Psoas muscle (tissue), 8 donors: Measurements from ENCODE around the gene SPECC1L. TPM values are rescaled to one million over a fixed set of nuclear protein-coding genes. Genes with fewer than 3 reads are reported as not detected.

Experiments
- ATAC-seq, 4 donors: fragments of 200-7000 bp; cut with Tn5 transposase; one replicate each; pipeline ENCODE4 v1.9.1; 2020; ENCODE audit warnings: moderate library complexity in 3 of 4, mild to moderate bottlenecking in 2 of 4
- DNase-seq, 2 donors: peaks; one replicate each; pipeline ENCODE4 v3.0.0-alpha.2; 2020
- H3K27ac ChIP-seq: fragments of 200-600 bp; one replicate; pipeline ENCODE4 v1.8.0; 2022
- H3K27me3 ChIP-seq, 3 donors: fragments of 200-600 bp in 1 of 3; one replicate each; pipeline versions ENCODE4 v1.6.1 to v1.8.0; 2013 to 2022; ENCODE audit warnings: low read length in 2 of 3, mild to moderate bottlenecking in 2 of 3, moderate library complexity in 1 of 3; ENCODE audit not compliant: insufficient read depth in 3 of 3
- H3K36me3 ChIP-seq, 2 donors: fragments of 200-600 bp in 1 of 2; one replicate each; pipeline versions ENCODE4 v1.6.1 to v1.8.0; 2013 to 2022; ENCODE audit warnings: low read depth in 1 of 2, mild to moderate bottlenecking in 1 of 2, moderate library complexity in 1 of 2; ENCODE audit not compliant: insufficient read depth in 1 of 2
- H3K4me1 ChIP-seq: fragments of 200-600 bp; one replicate; pipeline ENCODE4 v1.8.0; 2022
- H3K4me3 ChIP-seq: fragments of 200-600 bp; one replicate; pipeline ENCODE4 v1.8.0; 2022; ENCODE audit warnings: mild to moderate bottlenecking
- H3K9me3 ChIP-seq: fragments of 200-600 bp; one replicate; pipeline ENCODE4 v1.8.0; 2022
- CTCF ChIP-seq: fragments of 200-600 bp; IDR thresholded peaks from one replicate; pipeline ENCODE4 v1.8.0; 2022; ENCODE audit warnings: antibody characterized with exemption
- WGBS, 3 donors: extraction: QIAGEN DNeasy Blood & Tissue Kit; methylation state at CpG; one replicate each; pipeline versions ENCODE4 v1.1.6 to v1.1.7; 2013; 5-methylcytosine and 5-hydroxymethylcytosine counted together
- intact Hi-C, 2 donors: fragments of 100-400 bp; cut with DNase I; formaldehyde crosslinking; loops; one replicate each; pipeline versions ENCODE4 v1.11.0 to v1.14.2; 2022
- polyA plus RNA-seq, 3 donors: library from polyadenylated mRNA; stranded (reverse); fragments of 200-250 nt; gene quantifications; one replicate each; pipeline ENCODE4 v1.2.3, GENCODE V29; 2013
- total RNA-seq, 4 donors: library from RNA; stranded (reverse); fragmentation: NEBNext Ultra II Directional in 2 of 4; extraction: Animal tissue kit (Norgen Biotek cat#: 25700) in 2 of 4; gene quantifications; one replicate each; pipeline versions ENCODE4 v1.2.1 to v1.2.4, GENCODE V29; 2021 to 2023
- donor health status: healthy with polysubstance abuse.
- donor health status: DM: no; HTN: no; CAD: no; lungs with moderate emphysema.
- donor health status: Bipolar disorder and iron deficiency.
- donor health status: healthy.
- donor health status: DM: yes; HTN: yes; CAD: no.
- donor health status: DM: no; HTN: no; CAD: no.
- donor health status: DM: no; HTN: no; CAD: no.
- donor health status: DM: yes; HTN: yes; CAD: no.

The SPECC1L gene
- total and polyA plus RNA-seq, 7 donors: 6.8 to 29.9 (median 23.6) TPM

GRCh38 chr22:24393012-24393559 lies 122.5 kb downstream of the SPECC1L start:
- H3K4me3 ChIP-seq: no peak overlapping the region
- H3K9me3 ChIP-seq: no peaks in the 10 kb centered on the region
- intact Hi-C loops: no loop called here
- H3K4me1 ChIP-seq: peaks cover 53% of the 10 kb centered on the region
- ATAC-seq: no peak
- H3K36me3 ChIP-seq: peaks cover 0 to 19% of the 10 kb centered on the region in 2 donors
- H3K27ac ChIP-seq: no peak overlapping the region
- 94 to 98% (median 96%) methylated on average over 2 of the region's 2 CpGs for WGBS, 3 donors
- DNase-seq: no peak
- no peak for TF ChIP-seq CTCF
- no peaks in the 10 kb centered on the region for H3K27me3 ChIP-seq

DNA sequence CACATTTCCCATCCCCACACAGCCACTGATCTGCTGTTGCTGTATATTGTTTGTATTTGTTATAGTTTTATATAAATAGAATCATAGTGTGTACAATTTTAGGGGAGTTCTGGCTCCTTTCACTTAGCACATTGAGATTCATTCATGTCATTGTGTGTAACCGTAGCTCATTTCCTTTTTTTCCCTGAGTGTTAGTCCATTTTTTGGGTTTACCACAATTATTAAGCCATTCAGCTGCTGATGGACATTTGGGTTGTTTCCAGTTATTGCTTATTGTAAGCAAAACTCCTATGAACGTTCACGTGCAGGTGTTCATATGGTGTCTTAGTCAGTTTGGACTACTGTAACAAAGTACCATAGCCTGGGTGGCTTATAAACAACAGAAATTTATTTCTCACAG lies 123.2 kb downstream of the SPECC1L start:
- H3K27ac ChIP-seq: no peak overlapping the region
- ATAC-seq: no peak

DNA sequence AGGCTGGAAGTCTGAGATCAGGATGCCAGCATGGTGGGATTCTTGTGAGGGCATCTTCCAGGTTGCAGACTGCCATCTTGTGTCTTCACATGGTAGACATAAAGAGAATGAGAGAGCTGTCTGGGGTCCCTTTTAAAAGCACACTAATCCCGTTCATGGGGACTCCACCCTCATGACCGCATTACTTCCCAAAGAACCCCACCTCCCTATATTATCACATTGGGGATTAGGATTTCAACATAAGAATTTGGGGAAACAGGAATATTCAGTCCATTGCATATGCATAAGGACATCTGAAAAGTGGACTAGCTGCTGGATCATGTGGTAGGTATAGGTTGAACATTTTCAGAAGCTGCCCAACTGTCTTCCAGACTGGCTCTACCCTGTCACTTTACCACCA lies 123.6 kb downstream of the SPECC1L start:
- DNase-seq: no peak
- H3K36me3 ChIP-seq: peaks cover 0 to 19% of the 10 kb centered on the region in 2 donors
- no peaks in the 10 kb centered on the region for H3K9me3 ChIP-seq
- peaks cover 49% of the 10 kb centered on the region for H3K4me1 ChIP-seq
- TF ChIP-seq CTCF: no peak
- H3K4me3 ChIP-seq: no peak overlapping the region
- no peak overlapping the region for H3K27ac ChIP-seq
- WGBS, 3 donors: 82 to 83% (median 83%) methylated on average over 2 of the region's 2 CpGs
- H3K27me3 ChIP-seq: no peaks in the 10 kb centered on the region
- intact Hi-C loops: no loop called here
- no peak for ATAC-seq

More for the DNA sequence above, 123.2 kb downstream of the SPECC1L start:
- intact Hi-C loops: no loop called here
- TF ChIP-seq CTCF: no peak
- Histone ChIP-seq H3K36me3 (peaks cover 0 to 19% of the 10 kb centered on the region in 2 donors), H3K9me3 (no peaks in the 10 kb centered on the region), H3K27me3 (no peaks in the 10 kb centered on the region), H3K4me3 (no peak overlapping the region), H3K4me1 (peaks cover 53% of the 10 kb centered on the region)
- 68 to 80% (median 78%) methylated on average over 3 of the region's 3 CpGs for WGBS, 3 donors
- no peak for DNase-seq

- intact Hi-C loops: loop anchor here in 1 of 2 donors (5.0 kb wide), 1 partner anchor 61 kb away; no protein-coding TSS in a partner anchor
- Histone ChIP-seq H3K4me3 (no peak overlapping the region), H3K9me3 (no peaks in the 10 kb centered on the region), H3K27me3 (no peaks in the 10 kb centered on the region), H3K4me1 (peaks cover 45% of the 10 kb centered on the region), H3K27ac (no peak overlapping the region), H3K36me3 (peaks cover 0 to 19% of the 10 kb centered on the region in 2 donors)
- DNase-seq (no peak), ATAC-seq (no peak)
- no peak for TF ChIP-seq CTCF
These were observed 127.8 kb downstream of the SPECC1L start for GRCh38 chr22:24398409-24398808.
